HFFc6 (cell line): Measurements from ENCODE around the gene ABHD12B. TPM values are rescaled to one million over a fixed set of nuclear protein-coding genes. Genes with fewer than 3 reads are reported as not detected.

Experiments
- DNase-seq: peaks from one replicate; pipeline ENCODE4 v3.0.0-alpha.2; 2018
- H3K27ac Mint-ChIP-seq: 2 replicates; pipeline ENCODE4 v1.8.0; 2020; ENCODE audit warnings: mild to moderate bottlenecking, mixed read lengths
- H3K27me3 Mint-ChIP-seq: 2 replicates; pipeline ENCODE4 v1.8.0; 2021; ENCODE audit warnings: mild to moderate bottlenecking, moderate library complexity, mixed read lengths; ENCODE audit not compliant: insufficient read depth
- H3K36me3 Mint-ChIP-seq: 2 replicates; pipeline ENCODE4 v1.8.0; 2021; ENCODE audit warnings: low read depth, mixed read lengths
- H3K4me1 Mint-ChIP-seq: 2 replicates; pipeline ENCODE4 v1.8.0; 2020; ENCODE audit warnings: low read depth, mixed read lengths
- H3K4me3 Mint-ChIP-seq: 2 replicates; pipeline ENCODE4 v1.8.0; 2020; ENCODE audit warnings: mild to moderate bottlenecking, moderate library complexity, mixed read lengths
- H3K9me3 Mint-ChIP-seq: 2 replicates; pipeline ENCODE4 v1.8.0; 2020; ENCODE audit warnings: mild to moderate bottlenecking, mixed read lengths
- total RNA-seq, 6 experiments: library from RNA; stranded (reverse); fragmentation: NEBNext Ultra II Directional; extraction: Animal tissue kit (Norgen Biotek cat#: 25700); gene quantifications; 2 replicates in 1 of 6; 3 replicates in 5 of 6; pipeline ENCODE4 v1.2.3, GENCODE V29; 2021
- TF ChIP-seq, protein P1 (sequence below): fragments of 200-600 bp; sonication (generic); IDR thresholded peaks from 2 replicates; pipeline ENCODE4 v1.5.0; 2021; ENCODE audit warnings: antibody characterized with exemption, mild to moderate bottlenecking

Gene ABHD12B
- total RNA-seq, 6 experiments from 2014 or later = 0.34 TPM; not detected in 5

DNA sequence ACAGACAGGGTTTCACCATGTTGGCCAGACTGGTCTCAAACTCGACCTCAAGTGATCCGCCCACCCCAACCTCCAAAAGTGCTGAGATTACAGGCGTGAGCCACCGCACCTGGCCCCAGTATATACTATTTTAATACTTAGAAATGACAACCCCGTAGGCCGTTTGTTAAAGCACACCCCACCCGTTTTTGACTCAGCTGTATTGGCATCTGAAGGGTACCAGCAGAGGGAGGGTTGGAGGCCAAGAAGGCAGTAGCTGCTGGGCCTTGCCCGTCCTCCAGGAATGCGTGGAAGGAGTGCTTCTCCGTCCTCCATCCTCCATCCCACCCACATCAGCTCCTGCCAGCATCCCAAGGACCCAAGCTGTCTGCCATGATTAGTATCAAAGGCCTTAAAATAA lies 34.6 kb upstream of the ABHD12B start:
- no peaks in the 10 kb centered on the region for H3K27me3 Mint-ChIP-seq
- no peak overlapping the region for H3K4me3 Mint-ChIP-seq
- H3K27ac Mint-ChIP-seq = no peak overlapping the region
- no peaks in the 10 kb centered on the region for H3K36me3 Mint-ChIP-seq
- DNase-seq = no peak
- H3K4me1 Mint-ChIP-seq = peaks cover 29% of the 10 kb centered on the region
- H3K9me3 Mint-ChIP-seq = no peaks in the 10 kb centered on the region
- TF ChIP-seq, protein P1, sequence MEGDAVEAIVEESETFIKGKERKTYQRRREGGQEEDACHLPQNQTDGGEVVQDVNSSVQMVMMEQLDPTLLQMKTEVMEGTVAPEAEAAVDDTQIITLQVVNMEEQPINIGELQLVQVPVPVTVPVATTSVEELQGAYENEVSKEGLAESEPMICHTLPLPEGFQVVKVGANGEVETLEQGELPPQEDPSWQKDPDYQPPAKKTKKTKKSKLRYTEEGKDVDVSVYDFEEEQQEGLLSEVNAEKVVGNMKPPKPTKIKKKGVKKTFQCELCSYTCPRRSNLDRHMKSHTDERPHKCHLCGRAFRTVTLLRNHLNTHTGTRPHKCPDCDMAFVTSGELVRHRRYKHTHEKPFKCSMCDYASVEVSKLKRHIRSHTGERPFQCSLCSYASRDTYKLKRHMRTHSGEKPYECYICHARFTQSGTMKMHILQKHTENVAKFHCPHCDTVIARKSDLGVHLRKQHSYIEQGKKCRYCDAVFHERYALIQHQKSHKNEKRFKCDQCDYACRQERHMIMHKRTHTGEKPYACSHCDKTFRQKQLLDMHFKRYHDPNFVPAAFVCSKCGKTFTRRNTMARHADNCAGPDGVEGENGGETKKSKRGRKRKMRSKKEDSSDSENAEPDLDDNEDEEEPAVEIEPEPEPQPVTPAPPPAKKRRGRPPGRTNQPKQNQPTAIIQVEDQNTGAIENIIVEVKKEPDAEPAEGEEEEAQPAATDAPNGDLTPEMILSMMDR = no peak

DNA sequence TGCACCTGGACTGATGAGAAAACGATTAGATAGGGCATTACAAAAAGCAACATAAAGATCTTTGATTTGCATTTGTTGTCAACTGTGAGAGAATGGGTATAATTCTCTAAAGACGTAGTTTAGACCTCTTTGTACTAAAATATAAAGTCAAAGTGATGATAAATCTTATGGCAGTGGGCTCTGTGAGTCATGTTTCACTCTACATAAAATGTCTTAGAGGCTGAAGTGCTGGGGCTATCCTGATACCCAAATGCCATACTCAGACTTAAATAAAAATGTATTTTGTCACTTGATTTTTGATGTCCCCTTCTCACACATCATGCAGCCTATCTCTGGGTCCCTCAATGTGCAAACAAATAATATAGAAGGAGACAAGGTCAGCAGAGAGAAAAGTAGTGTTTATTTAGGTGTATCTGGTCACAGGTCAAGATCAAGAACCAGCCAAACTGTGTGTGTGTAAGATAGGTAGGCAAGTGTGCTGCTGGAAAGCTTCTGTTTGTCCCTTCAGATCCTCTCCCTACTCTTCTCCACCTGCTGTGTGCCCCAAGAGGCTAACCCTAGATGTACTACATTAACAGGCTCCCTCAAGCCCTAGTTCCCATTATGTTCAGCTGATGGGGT lies 33.9 kb upstream of the ABHD12B start:
- no peak overlapping the region for H3K27ac Mint-ChIP-seq
- no peaks in the 10 kb centered on the region for H3K27me3 Mint-ChIP-seq
- no peak overlapping the region for H3K4me3 Mint-ChIP-seq
- peaks cover 29% of the 10 kb centered on the region for H3K4me1 Mint-ChIP-seq
- no peaks in the 10 kb centered on the region for H3K9me3 Mint-ChIP-seq
- DNase-seq = no peak
- no peaks in the 10 kb centered on the region for H3K36me3 Mint-ChIP-seq
- TF ChIP-seq, protein P1 = no peak

DNA sequence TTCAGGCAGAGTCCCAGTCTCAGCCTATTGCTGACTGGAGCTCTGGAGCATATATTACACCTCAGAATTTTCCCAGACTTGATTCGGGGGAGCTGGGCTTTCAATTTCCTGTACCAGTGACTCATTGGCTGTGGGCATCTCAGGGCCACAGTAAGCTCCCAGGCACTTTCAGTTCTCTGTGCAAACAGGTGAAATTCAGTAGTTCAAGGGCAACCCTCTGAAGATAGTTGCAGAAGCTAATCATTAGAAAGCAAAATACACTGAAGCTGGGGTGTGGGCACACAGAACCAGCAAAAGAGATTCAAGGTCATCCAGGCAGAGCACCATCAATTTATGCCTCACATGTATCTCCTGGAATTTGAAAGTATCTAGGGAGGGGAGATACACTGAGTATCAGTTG lies 32.8 kb upstream of the ABHD12B start:
- DNase-seq = no peak
- TF ChIP-seq, protein P1 = no peak
- no peak overlapping the region for H3K27ac Mint-ChIP-seq
- H3K4me3 Mint-ChIP-seq = no peak overlapping the region
- no peaks in the 10 kb centered on the region for H3K36me3 Mint-ChIP-seq
- H3K4me1 Mint-ChIP-seq = peaks cover 32% of the 10 kb centered on the region
- no peaks in the 10 kb centered on the region for H3K27me3 Mint-ChIP-seq
- no peaks in the 10 kb centered on the region for H3K9me3 Mint-ChIP-seq

DNA sequence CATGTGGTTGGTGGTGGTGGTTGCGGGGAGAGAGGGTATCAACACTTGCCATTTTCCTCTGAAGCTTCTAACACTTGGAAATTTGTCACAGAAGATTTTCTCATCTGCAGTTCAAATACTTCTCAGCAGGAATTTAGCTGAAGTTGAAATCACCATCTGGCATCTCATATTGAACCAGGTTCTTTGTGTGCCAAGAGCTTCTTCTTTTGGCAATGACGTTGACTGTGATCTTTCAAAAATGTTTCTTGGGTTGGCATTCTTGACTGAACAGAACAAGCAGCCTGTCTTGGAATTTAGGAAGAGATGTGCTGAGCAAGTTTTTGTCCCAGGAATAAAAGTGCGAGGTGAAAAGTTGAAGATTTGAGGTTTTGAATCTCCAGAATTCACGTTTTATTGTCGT lies 32.2 kb upstream of the ABHD12B start:
- Mint-ChIP-seq H3K27ac (no peak overlapping the region), H3K9me3 (no peaks in the 10 kb centered on the region), H3K4me3 (no peak overlapping the region), H3K27me3 (no peaks in the 10 kb centered on the region), H3K4me1 (peaks cover 37% of the 10 kb centered on the region), H3K36me3 (no peaks in the 10 kb centered on the region)
- DNase-seq = no peak
- TF ChIP-seq, protein P1 = no peak

GRCh38 chr14:50844391-50844790 lies 27.5 kb upstream of the ABHD12B start:
- Mint-ChIP-seq H3K27ac (no peak overlapping the region), H3K36me3 (no peaks in the 10 kb centered on the region), H3K27me3 (no peaks in the 10 kb centered on the region), H3K4me3 (no peak overlapping the region), H3K4me1 (peaks cover 53% of the 10 kb centered on the region), H3K9me3 (no peaks in the 10 kb centered on the region)
- DNase-seq = no peak
- TF ChIP-seq, protein P1 = no peak
